NCI-H345 treated with DMSO at 0.1 percent for 48 hours (cell line): ENCODE measurements around the gene DNHD1.

ENCODE experiments used
- DNase-seq: peaks from one replicate; lab custom pipeline; 2025; ENCODE audit not compliant: unreplicated experiment; lab: John Stamatoyannopoulos, UW

DNHD1 gene

GRCh38 chr11:6608726-6609501 is 111.8 kb downstream of the DNHD1 start:
- no peak for DNase-seq

GRCh38 chr11:6609502-6610015 is 112.5 kb downstream of the DNHD1 start:
- DNase-seq = no peak

GRCh38 chr11:6610591-6610990 is 113.5 kb downstream of the DNHD1 start:
- no peak for DNase-seq

- DNase-seq = no peak
Measured at GRCh38 chr11:6611092-6611962, 114.2 kb downstream of the DNHD1 start.

- DNase-seq = no peak
Measured at GRCh38 chr11:6611963-6612212, 114.8 kb downstream of the DNHD1 start.

GRCh38 chr11:6612213-6613041 is 115.3 kb downstream of the DNHD1 start, which contains the start of gene TAF10:
Gene TAF10, minus strand, starts transcription at chr11:6612216. Its CDS starts 27 bp downstream, at chr11:6612189.
- peak; percentile 84 for DNase-seq

- no peak for DNase-seq
Measured at GRCh38 chr11:6613496-6613895, 116.4 kb downstream of the DNHD1 start.

- DNase-seq = no peak
Measured at GRCh38 chr11:6614446-6614845, 117.4 kb downstream of the DNHD1 start.

- DNase-seq = no peak
Measured at GRCh38 chr11:6615046-6615445, 118.0 kb downstream of the DNHD1 start.

- no peak for DNase-seq
Measured at GRCh38 chr11:6615882-6616585, 119.0 kb downstream of the DNHD1 start.

GRCh38 chr11:6616596-6617250 is 119.6 kb downstream of the DNHD1 start:
- DNase-seq = no peak

GRCh38 chr11:6617315-6617781 is 120.3 kb downstream of the DNHD1 start:
- no peak for DNase-seq

- no peak for DNase-seq
Measured at GRCh38 chr11:6618117-6619003, 121.3 kb downstream of the DNHD1 start.

- peak; percentile 89 for DNase-seq
Measured at GRCh38 chr11:6619004-6619745, 122.1 kb downstream of the DNHD1 start, which contains the start of gene TPP1. Gene TPP1, minus strand, starts transcription at chr11:6619422. Its CDS starts 22 bp downstream, at chr11:6619400.

- no peak for DNase-seq
Measured at GRCh38 chr11:6620636-6621035, 123.6 kb downstream of the DNHD1 start.
